ENCODE measurements around the gene MRPS12.
A peak's percentile ranks its signal among the peaks of the same experiment; 100 is the strongest.
"Not testable (repeated sequence)": the region's sequence is repeated elsewhere in the genome, so short reads cannot be mapped to it uniquely, and the experiment has no call there.

The MRPS12 gene

DNA sequence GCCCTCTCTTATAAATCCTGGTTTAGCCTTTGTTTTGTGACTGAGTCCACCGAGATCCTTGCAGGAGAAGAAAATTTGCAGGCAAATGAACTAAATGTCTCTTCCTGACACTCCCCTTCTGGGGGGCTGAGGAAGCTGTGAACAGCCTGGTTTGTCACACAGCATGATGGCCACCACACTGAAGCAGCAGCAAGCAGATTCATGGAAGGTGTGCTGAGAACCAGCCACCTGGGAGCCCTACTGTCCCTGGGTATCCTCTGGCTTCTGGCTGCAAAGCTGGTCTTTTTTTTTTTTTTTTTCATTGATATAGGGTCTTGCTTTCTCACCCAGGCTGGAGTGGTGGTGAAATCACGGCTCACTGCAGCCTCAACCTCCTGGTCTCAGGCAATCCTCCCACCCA, 11.2 kb downstream of the MRPS12 start:
- DNase-seq = no peak

DNA sequence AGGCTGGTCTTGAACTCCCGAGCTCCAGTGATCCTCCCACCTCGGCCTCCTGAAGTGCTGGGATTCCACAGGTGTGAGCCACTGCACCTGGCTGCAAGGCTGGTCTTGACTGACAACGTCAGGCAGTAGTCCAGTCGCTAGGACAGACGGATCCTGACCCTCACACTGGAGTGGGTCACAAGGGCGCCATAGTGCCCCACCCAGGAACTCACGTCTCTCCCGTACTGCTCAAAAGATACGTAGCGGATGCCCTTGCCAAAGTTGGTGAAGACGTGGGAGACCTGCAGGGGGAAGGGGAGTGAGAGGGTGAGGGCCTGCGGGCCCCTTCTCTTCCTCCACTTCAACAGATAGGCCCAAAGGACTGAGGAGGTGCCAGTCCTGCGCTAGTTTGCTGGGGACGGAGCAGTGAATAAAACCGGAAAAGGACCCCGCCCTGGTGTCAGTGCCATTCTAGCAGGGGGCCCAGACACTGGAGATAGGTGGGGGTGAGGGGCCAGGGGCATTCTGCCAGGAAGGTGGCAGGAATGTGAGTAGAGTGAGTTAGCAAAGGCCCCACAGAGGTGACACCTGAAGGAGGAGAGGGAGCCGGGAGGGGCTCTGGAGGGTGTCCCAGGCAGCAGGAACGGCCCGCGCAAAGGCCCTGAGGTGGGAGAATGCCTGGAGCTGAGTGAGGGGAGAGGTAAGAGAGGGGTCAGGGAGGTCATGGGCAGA, 11.9 kb downstream of the MRPS12 start:
- DNase-seq = no peak

DNA sequence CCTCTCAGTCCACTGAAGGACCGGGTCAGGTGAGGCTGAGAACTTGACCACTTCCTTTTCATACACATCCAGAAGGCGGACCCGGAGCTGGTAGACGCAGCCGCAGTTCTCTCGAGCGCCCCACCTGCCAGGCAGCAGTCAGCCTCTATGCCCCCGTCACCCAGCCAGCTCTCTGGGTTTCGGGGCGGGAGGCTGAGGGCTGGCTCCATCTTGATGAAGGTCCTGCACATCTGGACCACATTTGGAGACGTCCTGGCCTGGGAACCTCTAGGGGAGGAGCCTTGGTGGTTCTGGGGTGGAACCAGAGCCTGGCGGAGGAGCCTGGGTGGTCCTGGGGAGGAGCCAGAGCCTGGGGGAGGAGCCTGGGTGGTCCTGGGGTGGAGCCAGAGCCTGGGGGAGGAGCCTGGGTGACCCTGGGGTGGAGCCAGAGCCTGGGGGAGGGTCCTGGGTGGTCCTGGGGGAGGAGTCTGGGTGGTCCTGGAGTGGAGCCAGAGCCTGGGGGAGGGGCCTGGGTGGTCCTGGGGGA, 14.3 kb downstream of the MRPS12 start:
- no peak for DNase-seq

DNA sequence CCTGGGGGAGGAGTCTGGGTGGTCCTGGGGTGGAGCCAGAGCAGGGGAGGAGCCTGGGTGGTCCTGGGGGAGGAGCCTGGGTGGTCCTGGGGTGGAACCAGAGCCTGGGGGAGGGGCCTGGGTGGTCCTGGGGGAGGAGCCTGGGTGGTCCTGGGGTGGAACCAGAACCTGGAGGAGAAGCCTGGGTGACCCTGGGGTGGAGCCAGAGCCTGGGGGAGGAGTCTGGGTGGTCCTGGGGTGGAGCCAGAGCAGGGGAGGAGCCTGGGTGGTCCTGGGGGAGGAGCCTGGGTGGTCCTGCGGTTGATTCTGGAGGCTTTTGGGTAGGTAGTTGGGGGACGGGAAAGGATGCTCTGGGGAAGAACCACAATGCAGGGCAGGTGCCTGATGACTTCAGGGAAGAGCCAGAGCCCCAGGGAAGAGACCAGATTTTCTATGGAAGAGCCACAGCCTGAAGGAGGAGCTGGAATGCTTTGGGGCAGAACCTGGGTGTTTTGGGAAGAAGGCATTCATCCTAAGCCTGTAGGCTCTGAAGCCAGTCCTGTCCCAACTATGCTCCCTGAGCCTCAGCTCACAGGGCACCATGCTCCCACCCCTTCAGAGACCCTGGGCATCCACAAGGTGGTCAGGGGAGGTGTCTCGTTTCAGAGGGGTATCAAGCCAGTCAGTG, 15.0 kb downstream of the MRPS12 start:
- DNase-seq = no peak

DNA sequence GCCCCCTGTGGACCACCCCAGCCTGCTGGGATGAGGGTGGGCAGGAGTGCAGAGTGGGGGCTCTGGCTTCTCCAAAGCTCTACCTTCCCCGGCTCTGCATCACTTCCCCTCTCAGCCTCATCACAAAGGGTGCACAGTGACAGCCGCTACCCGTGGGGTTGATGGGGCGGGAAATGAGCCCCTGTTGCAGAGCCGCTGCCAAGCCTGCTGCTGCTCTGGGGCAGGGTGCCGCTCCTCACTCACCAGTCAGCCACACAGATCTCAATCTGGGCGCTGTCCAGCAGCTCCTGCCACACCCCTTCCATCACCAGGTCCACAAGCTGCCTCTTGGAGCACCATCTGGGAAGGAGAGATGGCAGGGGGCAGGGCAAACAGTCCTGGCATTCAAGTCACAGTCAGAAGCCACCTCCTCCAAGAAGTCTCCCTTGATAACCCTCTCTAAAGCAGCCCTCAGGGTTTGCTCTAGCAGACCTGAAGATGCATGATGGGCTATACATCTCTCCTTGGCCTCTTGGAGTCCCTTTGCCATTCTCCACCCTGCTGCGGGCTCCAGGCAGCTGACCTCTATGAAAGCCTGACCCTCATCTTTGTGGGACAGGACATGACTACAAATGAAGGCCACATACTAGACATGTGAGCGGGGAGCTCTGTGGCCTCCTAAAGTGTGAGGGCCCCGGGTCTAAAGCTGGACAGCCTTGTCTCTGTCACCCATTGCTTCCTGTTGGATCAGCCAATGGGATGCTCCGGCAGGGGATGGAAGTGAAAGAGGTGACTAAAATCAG, 15.7 kb downstream of the MRPS12 start:
- no peak for DNase-seq

DNA sequence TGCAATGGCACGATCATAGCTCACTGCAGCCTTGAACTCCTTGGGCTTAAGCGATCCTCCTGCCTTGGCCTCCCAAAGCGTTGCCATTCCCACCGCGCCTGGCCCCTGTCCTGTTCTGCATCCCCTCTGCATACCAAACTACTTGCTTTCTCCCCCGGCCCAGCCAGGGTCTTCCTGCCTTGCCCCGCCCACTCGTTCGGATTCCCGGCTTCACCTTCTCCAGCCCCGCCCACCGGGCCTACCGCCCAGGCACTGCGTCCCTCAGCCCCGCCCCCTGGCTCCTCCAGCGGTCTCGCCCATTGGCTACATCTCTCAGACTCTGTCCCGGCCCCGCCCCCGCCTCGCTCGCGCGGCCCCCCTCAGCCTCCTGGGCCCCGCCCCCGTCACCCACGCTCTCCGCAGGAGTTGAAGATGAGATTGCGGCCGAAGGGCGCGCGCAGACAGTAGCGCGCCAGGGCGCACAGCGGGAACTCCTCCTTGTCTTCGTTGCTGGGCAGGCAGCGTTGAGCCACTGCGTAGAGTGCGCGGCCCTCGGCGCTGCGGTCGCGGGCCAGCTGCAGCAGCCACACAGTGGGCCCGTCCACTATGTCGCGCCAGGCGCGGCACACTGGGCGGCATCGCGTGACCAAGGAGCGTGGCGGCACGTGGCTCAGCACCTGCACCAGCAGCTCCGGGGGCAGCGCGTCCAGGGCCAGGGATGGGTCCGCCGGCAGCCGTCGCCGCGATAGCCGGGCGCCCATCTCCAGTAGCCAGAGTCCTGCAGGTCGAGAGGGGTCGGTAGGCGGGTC, 19.0 kb downstream of the MRPS12 start:
- peak; percentile 87 for DNase-seq

DNA sequence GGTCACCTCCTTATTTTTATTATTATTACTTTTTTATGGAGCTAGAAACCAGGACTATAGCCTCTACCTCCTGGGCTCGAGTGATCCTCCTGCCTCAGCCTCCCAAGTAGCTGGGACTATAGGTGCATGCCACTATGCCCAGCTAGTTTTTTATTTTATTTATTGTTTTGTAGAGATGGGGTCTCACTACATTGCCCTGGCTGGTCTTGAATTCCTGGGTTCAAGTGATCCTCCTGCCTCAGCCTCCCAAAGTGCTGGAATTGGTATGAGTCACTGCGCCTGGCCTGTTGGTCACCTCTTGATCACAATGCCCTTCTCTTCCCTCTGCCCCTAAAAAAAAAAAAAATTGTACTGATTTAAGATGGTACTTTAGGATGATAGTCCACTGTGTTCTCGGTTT, 20.4 kb downstream of the MRPS12 start:
- no peak for DNase-seq

DNA sequence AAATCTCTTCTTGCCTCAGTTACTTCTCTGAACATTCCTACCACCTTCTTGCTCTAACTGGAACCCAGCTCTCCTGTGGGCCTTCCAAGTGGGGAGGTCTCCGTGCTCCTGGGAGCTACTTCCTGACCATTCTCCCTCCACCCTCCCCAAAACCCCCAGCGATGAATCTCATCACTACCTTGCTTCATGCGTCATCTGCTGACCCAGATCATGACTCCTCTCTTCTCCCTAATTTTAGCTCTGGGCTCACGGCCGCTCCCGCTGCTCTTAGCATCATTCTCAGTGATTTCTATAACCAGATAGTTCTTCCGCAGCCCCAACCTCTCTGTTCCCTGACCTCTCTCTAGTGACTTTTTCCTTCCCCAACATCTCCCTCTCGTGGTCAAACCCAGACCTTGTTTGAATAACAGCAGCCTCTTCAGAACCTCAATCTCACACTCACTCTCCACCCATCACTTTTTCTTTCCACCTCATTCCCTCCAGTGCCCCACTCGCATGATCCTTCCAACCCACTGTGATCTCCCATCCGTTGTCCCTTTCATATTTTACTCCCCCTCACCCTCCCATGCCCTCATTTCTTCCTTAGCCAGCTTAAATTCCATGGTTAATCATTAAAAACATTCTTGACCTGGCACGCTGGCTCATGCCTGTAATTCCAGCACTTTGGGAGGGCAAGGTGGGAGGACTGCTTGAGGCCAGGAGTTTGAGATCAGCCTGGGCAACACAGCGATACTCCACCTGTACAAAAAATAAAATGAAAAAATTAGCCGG, 21.8 kb downstream of the MRPS12 start:
- DNase-seq = no peak

DNA sequence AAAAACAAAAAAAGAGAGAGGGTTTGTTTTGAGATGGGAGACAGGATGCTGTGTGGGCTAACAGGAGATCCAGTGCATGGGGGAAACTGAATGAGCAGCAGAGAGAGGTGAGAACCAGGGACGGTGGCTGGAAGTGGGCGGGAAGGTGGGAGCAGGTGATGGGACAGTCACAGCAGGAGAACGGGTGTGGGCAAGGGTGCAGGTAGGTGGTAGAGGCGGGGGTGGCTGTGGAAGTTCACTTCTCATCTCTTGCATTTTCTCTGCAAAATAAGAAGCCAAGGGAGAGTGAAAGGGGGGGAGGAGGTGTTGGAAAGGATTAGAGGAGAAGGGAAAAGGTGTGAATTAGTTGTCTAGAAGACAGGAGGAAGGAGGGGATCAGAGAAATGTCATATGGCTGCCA, 22.9 kb downstream of the MRPS12 start:
- DNase-seq = no peak

DNA sequence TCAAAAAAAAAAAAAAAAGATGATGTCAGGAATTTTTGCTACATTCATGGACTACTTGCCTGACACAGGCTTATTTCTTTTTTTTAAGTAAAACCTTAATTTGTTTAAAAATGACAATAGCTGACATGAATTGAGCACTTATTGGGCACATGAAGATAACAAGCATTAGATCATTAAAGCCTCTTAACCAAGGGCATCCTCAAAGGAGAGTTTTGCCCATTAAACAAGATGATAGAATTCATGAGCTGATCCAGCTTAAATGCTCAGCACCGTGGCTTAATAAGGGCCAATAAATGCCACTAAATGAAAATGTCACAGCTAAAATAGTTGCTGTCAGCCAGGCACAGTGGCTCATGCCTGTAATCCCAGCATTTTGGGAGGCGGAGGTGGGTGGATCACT, 25.5 kb downstream of the MRPS12 start:
- DNase-seq = no peak

DNA sequence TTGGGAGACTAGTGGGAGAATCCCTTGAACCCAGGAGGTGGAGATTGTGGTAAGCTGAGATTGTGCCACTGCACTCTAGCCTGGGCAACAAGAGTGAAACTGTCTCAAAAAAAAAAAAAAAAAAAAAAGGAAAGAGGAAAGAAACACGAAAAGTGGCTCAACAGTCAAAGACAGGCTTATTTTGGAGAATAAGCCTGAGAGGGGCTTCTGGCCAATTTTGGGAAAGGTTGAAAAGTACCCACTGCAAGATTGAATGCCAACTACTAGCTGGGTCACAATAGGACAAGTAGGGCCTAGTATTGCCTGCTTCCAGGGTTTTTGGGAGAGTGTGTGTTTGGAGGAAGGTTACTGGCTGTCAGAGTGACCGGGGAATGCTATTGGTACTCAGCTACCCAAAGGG, 27.6 kb downstream of the MRPS12 start:
- DNase-seq = no peak

DNA sequence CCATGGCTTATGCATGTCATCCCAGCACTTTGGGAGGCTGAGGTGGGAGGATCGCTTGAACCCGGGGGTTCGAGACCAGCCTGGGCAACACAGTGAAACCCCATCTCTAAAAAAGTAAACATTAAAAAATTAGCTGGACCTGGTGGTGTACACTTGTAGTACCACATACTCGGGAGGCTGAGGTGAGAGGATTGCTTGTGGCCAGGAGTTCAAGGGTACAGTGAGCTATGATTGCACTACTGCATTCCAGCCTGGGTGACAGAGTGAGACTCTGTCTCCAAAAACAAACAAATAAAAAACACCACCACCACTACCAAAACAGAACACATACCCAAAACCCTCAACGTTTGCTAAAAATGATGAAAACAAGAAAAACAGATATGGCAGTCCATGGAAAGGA, 28.9 kb downstream of the MRPS12 start:
- no peak for DNase-seq

DNA sequence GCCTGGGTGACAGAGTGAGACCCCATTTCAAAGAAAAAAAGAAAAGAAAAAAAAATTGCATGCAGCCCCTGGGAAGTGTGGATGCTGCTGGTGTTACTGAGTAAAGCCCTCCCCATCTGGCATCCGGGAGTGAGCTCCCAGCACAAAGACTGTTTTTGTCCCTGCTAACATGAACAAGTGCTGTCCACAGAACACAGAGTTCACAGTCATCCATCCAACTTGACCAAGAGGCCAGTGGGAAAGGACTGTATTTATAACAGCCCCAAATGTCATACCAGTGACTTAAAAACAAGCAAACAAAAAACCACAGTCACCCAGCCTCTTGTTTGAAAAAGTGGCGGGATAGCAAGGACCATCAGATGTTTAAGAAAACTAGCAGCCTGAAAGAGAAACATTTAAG, 34.0 kb downstream of the MRPS12 start:
- no peak for DNase-seq

DNA sequence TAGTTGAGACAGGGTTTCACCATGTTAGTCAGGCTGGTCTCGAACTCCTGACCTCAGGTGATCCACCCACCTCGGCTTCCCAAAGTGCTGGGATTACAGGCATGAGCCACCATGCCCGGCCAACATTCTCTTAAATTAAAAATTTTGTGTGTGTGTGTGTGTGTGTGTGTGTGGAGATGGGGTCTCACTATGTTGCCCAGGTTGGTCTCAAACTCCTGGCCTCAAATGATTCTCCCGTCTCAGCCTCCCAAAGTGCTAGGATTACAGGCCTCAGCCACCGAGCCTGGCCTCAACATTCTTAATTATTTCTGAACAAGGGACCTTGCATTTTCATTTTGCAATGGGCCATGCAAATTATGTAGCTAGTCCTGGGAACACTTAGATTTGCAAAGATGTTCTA, 35.4 kb downstream of the MRPS12 start:
- DNase-seq = not testable (repeated sequence)

DNA sequence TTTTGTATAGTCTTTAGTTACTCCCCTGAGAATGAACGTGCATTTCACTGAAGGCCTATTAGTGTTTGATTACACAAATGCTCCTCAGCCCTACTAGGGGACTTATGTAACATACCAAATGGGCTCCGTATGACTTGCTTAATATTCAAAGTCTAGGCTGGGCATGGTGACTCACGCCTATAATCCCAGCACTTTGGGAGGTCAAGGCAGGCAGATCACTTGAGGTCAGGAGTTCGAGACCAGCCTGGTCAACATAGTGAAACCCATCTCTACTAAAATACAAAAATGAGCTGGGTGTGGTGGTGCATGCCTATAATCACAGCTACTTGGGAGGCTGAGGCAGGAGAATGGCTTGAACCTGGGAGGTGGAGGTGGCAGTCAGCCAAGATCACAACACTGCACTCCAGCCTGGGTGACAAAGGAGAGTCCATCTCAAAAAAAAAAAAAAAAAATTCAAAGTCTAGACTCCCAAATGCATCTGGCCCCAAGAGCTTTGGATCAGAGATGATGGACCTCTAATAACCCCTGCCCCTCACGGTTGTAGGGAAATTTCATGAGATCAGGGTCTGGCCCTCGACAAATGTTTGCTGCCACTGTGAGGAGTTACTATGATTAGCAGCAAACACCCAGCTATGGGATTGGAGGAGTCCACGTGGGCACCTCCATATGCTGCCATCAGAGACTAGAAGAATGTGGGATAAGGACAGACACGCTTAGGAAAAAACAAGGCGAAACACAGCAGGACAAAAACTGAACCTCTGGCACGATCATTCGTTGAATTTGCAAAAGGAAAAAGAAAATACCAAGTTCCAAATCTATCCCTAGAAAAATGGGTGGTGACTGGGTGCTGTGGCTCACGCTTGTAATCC, 40.2 kb downstream of the MRPS12 start:
- DNase-seq = no peak

DNA sequence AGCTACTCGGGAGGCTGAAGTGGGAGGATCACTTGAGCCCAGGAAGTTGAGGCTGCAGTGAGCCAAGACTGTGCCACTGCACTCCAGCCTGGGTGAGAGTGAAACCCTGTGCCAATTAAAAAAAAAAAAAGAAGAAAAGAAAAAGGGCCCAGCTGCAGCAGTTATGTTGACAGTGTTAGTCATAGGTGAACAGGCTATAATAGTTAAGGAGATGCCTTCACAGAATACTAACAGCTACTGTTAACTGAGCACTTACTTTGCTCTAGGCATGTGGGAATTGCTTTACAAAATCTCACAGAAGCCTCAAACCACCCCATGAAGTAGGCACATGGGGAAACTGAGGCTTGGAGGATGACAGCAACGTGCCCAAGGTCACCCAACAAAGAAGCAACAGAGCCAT, 40.9 kb downstream of the MRPS12 start:
- no peak for DNase-seq

DNA sequence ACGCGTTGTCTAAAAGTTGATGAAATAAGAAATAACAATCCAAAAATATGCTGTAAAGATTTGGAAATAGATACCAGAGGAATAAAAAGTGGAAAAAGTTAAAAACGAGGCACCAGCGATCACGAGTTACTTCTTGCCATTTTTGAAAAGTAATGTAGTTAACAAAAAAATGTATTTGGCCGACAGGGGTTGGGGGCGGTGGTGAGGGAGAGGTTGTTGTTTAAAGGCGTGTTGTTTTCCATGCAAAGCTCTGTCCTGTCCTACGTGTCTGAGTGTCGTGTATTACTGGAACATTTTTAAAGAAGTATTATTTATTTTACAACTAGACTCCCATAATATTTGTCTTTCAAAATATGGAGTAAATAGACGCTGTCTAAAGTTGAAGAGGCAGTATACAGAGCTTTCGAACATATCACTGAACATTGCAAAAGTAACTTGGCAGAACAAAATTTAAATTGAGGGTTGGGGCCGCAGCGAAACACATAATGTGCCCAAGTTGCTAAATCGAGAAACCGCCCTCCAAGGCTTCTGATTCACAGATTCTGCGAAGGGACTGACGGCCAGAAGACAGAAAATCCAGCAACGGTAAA, 44.0 kb downstream of the MRPS12 start:
- no peak for DNase-seq

DNA sequence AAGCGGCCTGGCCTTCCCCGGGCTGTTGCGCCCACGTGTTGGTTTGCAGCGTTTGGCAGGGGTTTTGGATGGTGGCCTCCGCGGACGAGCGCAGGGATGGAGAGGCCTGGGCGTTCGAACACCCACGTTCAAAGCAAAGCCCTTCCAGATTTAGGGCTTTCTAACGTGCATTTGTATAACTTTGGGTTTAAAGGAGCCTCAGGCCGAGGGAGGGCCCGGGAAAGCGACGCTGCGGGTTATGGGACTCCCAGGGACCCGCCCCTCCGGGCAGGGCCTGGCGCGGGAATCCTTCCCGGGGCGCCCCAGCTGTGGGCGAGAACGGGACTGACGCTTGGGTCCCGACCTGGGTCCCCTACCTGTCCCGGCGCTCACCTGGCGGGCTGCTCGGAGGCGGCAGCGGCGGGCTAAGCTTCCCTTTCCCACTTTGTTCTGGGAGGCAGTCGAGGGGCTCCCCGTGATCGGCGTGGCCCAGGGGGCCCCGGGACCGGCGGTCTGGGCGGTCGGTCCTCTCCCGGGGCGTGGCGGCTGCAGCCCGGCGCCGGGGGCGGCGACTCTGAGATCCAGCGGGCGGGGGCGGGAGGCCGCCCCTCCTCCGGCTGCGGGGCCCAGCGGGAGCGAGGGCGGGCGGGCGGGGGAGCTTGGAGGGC, 44.6 kb downstream of the MRPS12 start, which contains the start of gene FBXO17:
TSS of gene FBXO17 (minus strand) at position 529 of the 647 bp plus-strand sequence. CDS start 25,423 bp downstream, outside the sequence.
- no peak for DNase-seq

DNA sequence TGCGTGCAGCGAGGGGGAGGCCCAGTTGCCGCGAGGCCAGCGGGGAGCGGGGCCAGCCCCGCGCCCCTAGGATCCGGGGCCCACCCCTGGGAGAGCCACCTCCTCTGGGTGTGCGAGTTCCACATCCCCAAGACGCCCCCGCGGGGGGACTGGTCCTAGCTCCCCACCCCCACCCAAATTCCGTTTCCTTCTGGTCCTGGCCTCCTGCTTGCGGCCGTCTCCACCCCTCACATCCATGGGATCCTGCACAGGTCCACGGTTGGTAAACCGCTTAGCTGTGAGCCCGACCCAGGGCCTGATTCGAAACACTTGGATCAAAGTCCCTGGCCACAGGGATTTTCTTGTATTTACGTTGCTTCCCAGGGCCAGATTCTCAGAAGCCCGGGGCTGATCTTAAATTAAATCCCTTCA, 45.1 kb downstream of the MRPS12 start:
- no peak for DNase-seq

Measured in activated naive CD4-positive, alpha-beta T cell treated with anti-CD3 and anti-CD28 coated beads, Interleukin-2, amount 50 U/mL, for 16 hours (primary cell).